NB4 (cell line): ENCODE measurements around the gene SPEG.

Experiments
- CTCF ChIP-seq: IDR thresholded peaks from one replicate; pipeline ENCODE4 v1.5.1; 2012; ENCODE audit warnings: low read depth, low read length
- MYC ChIP-seq: IDR thresholded peaks from 2 replicates; pipeline ENCODE4 v1.6.1; 2011; ENCODE audit warnings: low read depth, low read length
- POLR2A ChIP-seq: IDR thresholded peaks from 2 replicates; pipeline ENCODE4 v1.6.1; 2011; ENCODE audit warnings: mild to moderate bottlenecking; ENCODE audit not compliant: insufficient read length; ENCODE audit errors: extremely low read depth

DNA sequence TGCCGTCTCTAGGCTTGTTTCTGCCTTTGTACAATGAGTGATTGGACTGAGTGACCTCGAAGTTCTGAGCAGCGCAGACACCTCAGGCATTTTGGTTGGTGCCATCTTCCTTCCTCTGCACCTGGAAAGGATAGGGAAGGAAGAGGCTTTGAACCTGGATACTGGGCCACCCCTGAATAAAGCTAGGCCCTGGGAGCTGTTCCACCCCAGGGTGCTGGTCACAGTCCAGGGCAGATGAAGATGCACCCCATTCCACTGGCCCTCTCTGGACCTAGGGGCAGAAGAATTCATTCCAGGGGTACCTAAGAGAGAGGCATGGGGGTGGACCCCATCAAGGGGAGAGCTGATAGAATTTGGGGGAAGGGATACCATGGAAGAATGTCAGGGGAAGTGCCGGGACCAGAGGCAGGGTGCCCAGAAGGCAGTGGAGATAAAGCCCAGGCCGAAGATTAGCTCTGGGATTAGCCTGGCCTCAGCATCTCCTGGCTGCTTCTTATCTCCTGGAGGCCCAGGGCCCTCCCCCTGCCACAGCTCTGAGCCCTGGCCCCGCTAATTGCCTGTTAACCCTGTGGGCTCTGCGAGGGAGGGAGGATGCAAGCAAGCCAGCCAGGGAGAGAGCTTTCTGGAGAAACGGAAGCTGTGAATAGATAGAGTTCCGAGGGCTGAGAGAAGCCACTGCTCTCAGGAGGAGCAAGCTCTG lies 91.0 kb downstream of the SPEG start:
- TF ChIP-seq MYC (no peak), CTCF (no peak), POLR2A (no peak)
